ENCODE data around the gene MAST4. TPM values are rescaled to one million over a fixed set of nuclear protein-coding genes. Genes with fewer than 3 reads are reported as not detected.

The MAST4 gene
- polyA plus RNA-seq, 3 donors, result 12.5 to 15.3 (median 13.7) TPM

GRCh38 chr5:67059744-67060490, 463.7 kb downstream of the MAST4 start:
- DNase-seq (ENCODE audit: low read depth in 3 of 3, low spot score in 2 of 3), result no peak

GRCh38 chr5:67061511-67061910, 465.3 kb downstream of the MAST4 start:
- DNase-seq (ENCODE audit: low read depth in 3 of 3, low spot score in 2 of 3), result no peak

GRCh38 chr5:67063055-67063454, 466.9 kb downstream of the MAST4 start:
- no peak for DNase-seq (ENCODE audit: low read depth in 3 of 3, low spot score in 2 of 3)

- DNase-seq (ENCODE audit: low read depth in 3 of 3, low spot score in 2 of 3), result no peak
These were observed 467.6 kb downstream of the MAST4 start for GRCh38 chr5:67063791-67064190.

GRCh38 chr5:67065237-67065636, 469.0 kb downstream of the MAST4 start:
- DNase-seq (ENCODE audit: low read depth in 3 of 3, low spot score in 2 of 3), result no peak

GRCh38 chr5:67065696-67066095, 469.5 kb downstream of the MAST4 start:
- DNase-seq (ENCODE audit: low read depth in 3 of 3, low spot score in 2 of 3), result no peak

GRCh38 chr5:67066815-67067214, 470.6 kb downstream of the MAST4 start:
- DNase-seq (ENCODE audit: low read depth in 3 of 3, low spot score in 2 of 3), result no peak

GRCh38 chr5:67073045-67073680, 477.0 kb downstream of the MAST4 start:
- DNase-seq (ENCODE audit: low read depth in 3 of 3, low spot score in 2 of 3), result no peak

- no peak for DNase-seq (ENCODE audit: low read depth in 3 of 3, low spot score in 2 of 3)
These were observed 481.1 kb downstream of the MAST4 start for GRCh38 chr5:67077296-67077695.

DNA sequence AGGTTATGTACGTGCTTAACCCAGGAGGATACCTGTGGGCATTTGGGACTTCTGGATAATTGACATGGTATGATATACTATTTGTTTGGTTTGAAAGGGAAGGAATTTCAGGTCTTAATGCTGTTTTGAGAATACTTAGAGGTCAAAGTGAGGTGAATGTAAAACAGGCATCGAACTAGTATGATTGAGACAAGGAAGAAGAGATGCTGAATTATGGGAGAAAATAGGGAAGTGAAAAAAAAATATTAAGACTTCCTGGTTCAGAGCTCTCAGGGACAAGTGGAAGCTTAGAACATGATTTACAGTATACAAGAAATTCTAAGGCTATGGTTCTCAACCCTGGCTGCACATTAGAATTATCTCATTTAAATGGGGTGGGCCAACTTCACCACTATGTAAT, 485.1 kb downstream of the MAST4 start:
- DNase-seq (ENCODE audit: low read depth in 3 of 3, low spot score in 2 of 3), result no peak

GRCh38 chr5:67082941-67083340, 486.7 kb downstream of the MAST4 start:
- DNase-seq (ENCODE audit: low read depth in 3 of 3, low spot score in 2 of 3), result no peak

- no peak for DNase-seq (ENCODE audit: low read depth in 3 of 3, low spot score in 2 of 3)
These were observed 489.4 kb downstream of the MAST4 start for GRCh38 chr5:67085616-67086015.

GRCh38 chr5:67089200-67089725, 493.1 kb downstream of the MAST4 start:
- no peak for DNase-seq (ENCODE audit: low read depth in 3 of 3, low spot score in 2 of 3)

DNA sequence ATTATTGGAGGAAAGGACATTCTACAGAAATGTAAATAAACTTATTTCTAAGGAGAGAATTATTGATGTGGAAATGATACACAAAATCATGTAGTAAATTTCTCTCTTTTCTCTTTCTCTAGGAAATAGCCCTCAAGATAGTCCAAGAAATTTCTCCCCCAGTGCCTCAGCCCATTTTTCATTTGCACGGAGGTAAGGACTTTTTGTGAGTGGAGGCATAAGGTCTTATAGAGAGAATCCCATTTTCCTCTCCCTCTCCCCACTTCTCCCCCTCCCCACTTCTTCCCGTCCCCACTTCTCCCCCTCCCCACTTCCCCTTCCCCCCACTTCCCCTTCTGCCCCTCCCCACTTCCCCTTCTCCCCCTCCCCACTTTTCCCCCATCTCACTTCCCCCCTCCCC, 493.8 kb downstream of the MAST4 start:
- no peak for DNase-seq (ENCODE audit: low read depth in 3 of 3, low spot score in 2 of 3)

- DNase-seq (ENCODE audit: low read depth in 3 of 3, low spot score in 2 of 3), result no peak
These were observed 494.4 kb downstream of the MAST4 start for GRCh38 chr5:67090593-67090992.

DNA sequence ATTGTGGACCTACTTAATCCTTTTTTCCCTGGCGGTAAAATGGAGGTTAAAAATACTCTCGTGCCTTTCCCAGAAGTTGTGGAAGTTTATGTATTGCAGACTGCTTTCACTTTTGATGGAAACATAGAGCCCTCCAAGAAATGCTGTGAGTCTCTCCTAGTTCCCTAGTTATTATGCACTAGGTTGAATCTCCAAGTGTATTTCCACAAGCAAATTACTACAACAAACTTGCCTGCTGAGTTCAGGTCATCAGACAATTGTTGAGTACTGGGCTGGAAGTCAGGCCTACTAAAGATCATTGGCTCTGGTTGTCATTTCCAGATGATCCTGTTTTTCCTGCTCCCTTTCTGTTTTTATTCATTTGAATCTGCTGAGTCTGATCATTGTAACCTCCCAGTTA, 496.3 kb downstream of the MAST4 start:
- no peak for DNase-seq (ENCODE audit: low read depth in 3 of 3, low spot score in 2 of 3)

DNA sequence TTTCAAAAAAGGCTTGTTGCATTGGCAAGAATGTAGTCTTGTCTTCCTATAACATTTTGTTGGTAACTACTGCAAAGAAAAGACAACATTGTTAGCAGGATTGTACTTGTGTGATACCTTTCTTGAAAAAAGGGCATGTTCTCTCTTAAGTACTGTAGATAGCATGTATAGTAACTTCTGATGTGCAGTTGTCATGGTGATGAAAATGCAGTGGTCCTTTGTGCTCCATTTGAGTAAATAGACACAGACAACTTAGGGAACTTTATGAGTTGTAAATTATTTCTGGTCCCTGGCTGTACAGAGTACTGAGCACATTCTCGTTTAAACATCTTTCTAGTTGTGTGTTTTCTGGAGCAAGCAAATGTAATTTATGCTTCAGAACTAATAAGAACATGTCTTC, 497.1 kb downstream of the MAST4 start:
- DNase-seq (ENCODE audit: low read depth in 3 of 3, low spot score in 2 of 3), result no peak

- DNase-seq (ENCODE audit: low read depth in 3 of 3, low spot score in 2 of 3), result no peak
These were observed 498.5 kb downstream of the MAST4 start for GRCh38 chr5:67094476-67095300.

- peak in 1 of 3 donors; percentile 29 for DNase-seq (ENCODE audit: low read depth in 3 of 3, low spot score in 2 of 3)
These were observed 499.4 kb downstream of the MAST4 start for GRCh38 chr5:67095346-67096171.

- DNase-seq (ENCODE audit: low read depth in 3 of 3, low spot score in 2 of 3), result no peak
These were observed 502.5 kb downstream of the MAST4 start for GRCh38 chr5:67098656-67099055.
